ENCODE data around the gene GET4. TPM values are rescaled to one million over a fixed set of nuclear protein-coding genes. Genes with fewer than 3 reads are reported as not detected.

The GET4 gene
- total and polyA plus RNA-seq, 2 experiments from 2014 or later, result 55.0 to 75.4 TPM

GRCh38 chr7:886626-887487 lies 10.5 kb downstream of the GET4 start:
- Histone ChIP-seq H3K4me1 (ENCODE audit: low read depth) (no peaks in the 10 kb centered on the region), H3K36me3 (peaks cover 25% of the 10 kb centered on the region), H3K4me3 (no peak overlapping the region), H3K27ac (no peak overlapping the region), H3K27me3 (no peaks in the 10 kb centered on the region), H3K9me3 (ENCODE audit: low read depth) (no peaks in the 10 kb centered on the region)
- TF ChIP-seq CTCF (IDR thresholded peaks at IDR 0.05; ENCODE audit: low read depth, low read length), result no peak
- DNase-seq (ENCODE audit: low read depth in 1 of 2, low spot score in 1 of 2), result no peak

GRCh38 chr7:887488-887820 lies 11.1 kb downstream of the GET4 start:
- Histone ChIP-seq H3K36me3 (peaks cover 25% of the 10 kb centered on the region), H3K9me3 (ENCODE audit: low read depth) (no peaks in the 10 kb centered on the region)

GRCh38 chr7:888081-889024 lies 12.0 kb downstream of the GET4 start:
- Histone ChIP-seq H3K9me3 (ENCODE audit: low read depth) (no peaks in the 10 kb centered on the region), H3K36me3 (peaks cover 25% of the 10 kb centered on the region), H3K4me1 (ENCODE audit: low read depth) (no peaks in the 10 kb centered on the region), H3K27ac (no peak overlapping the region), H3K4me3 (no peak overlapping the region), H3K27me3 (no peaks in the 10 kb centered on the region)
- no peak for DNase-seq (ENCODE audit: low read depth in 1 of 2, low spot score in 1 of 2)
- no peak for TF ChIP-seq CTCF (IDR thresholded peaks at IDR 0.05; ENCODE audit: low read depth, low read length)

More at GRCh38 chr7:887488-887820, 11.1 kb downstream of the GET4 start:
- no peak for TF ChIP-seq CTCF (IDR thresholded peaks at IDR 0.05; ENCODE audit: low read depth, low read length)
- H3K4me3 ChIP-seq, result no peak overlapping the region
- no peak overlapping the region for H3K27ac ChIP-seq
- no peaks in the 10 kb centered on the region for H3K4me1 ChIP-seq (ENCODE audit: low read depth)
- DNase-seq (ENCODE audit: low read depth in 1 of 2, low spot score in 1 of 2), result no peak
- no peaks in the 10 kb centered on the region for H3K27me3 ChIP-seq

- Histone ChIP-seq H3K9me3 (ENCODE audit: low read depth) (no peaks in the 10 kb centered on the region), H3K4me3 (no peak overlapping the region), H3K36me3 (peaks cover 26% of the 10 kb centered on the region), H3K27ac (no peak overlapping the region), H3K4me1 (ENCODE audit: low read depth) (no peaks in the 10 kb centered on the region), H3K27me3 (no peaks in the 10 kb centered on the region)
- DNase-seq (ENCODE audit: low read depth in 1 of 2, low spot score in 1 of 2), result no peak
- TF ChIP-seq CTCF (IDR thresholded peaks at IDR 0.05; ENCODE audit: low read depth, low read length), result no peak
Measured at GRCh38 chr7:889025-889390, 12.7 kb downstream of the GET4 start.

- no peak overlapping the region for H3K27ac ChIP-seq
- no peak for DNase-seq (ENCODE audit: low read depth in 1 of 2, low spot score in 1 of 2)
- H3K4me1 ChIP-seq (ENCODE audit: low read depth), result no peaks in the 10 kb centered on the region
- no peak for TF ChIP-seq CTCF (IDR thresholded peaks at IDR 0.05; ENCODE audit: low read depth, low read length)
- H3K36me3 ChIP-seq, result peaks cover 28% of the 10 kb centered on the region
- H3K4me3 ChIP-seq, result no peak overlapping the region
- no peaks in the 10 kb centered on the region for H3K27me3 ChIP-seq
- H3K9me3 ChIP-seq (ENCODE audit: low read depth), result no peaks in the 10 kb centered on the region
Measured at GRCh38 chr7:889391-889790, 13.0 kb downstream of the GET4 start.

Data from cardiac muscle cell (in vitro differentiated cells and primary cell).